ENCODE measurements around the gene FAM98B. TPM values are rescaled to one million over a fixed set of nuclear protein-coding genes. Genes with fewer than 3 reads are reported as not detected.

The FAM98B gene
- total and polyA plus RNA-seq, 9 of the 15 experiments (the other 6 are each of a cell fraction or from before 2014, with no cell fraction given): 3.1 to 42.0 (median 9.4) TPM

- TF ChIP-seq SUPT5H (IDR thresholded peaks at IDR 0.05) (no peak), ZNF239 (CRISPR knock-in tag; IDR thresholded peaks at IDR 0.05) (no peak)
Measured at GRCh38 chr15:38508647-38509046, 54.7 kb downstream of the FAM98B start (continued).

- in situ Hi-C loops (cut with MboI): no loop called here
- POLR2A ChIA-PET: interaction anchor here (0.6 to 4.2 kb wide), 3 partner anchors 10 to 145 kb away, joined by 3 to 25 read pairs (median 4); no protein-coding TSS in a partner anchor
- 60% methylated on average over 4 of the region's 4 CpGs for WGBS (ENCODE audit: insufficient coverage, low coverage, missing lambda C conversion rate)
- no peak for FAIRE-seq
- no peak overlapping the region for H3K27ac ChIP-seq (ENCODE audit: extremely low read depth, low read depth, low read length)
- no peaks in the 10 kb centered on the region for H3K9me1 ChIP-seq (ENCODE audit: control insufficient read depth, insufficient read depth, low read length)
- H4K20me1 ChIP-seq (replicated peaks; ENCODE audit: control insufficient read depth, insufficient read depth, low read length): no peaks in the 10 kb centered on the region
- no peaks in the 10 kb centered on the region for H3K27me3 ChIP-seq (ENCODE audit: control insufficient read depth in 2 of 2, insufficient read depth in 2 of 2, low read length in 2 of 2)
- ATAC-seq: peak; percentile 44
- no peaks in the 10 kb centered on the region for H3K36me3 ChIP-seq (ENCODE audit: control insufficient read depth, insufficient read depth, low read length)
- no TSS peak for BruUV-seq (replicated peaks)
- DNase-seq (ENCODE audit: extremely low read depth in 1 of 4, low spot score in 3 of 4): no peak
- intact Hi-C loops (cut with micrococcal nuclease): loop anchor here (5.0 kb wide), 1 partner anchor 67 kb away; no protein-coding TSS in a partner anchor
- H3K79me2 ChIP-seq (ENCODE audit: control insufficient read depth, insufficient read depth, low read length): no peaks in the 10 kb centered on the region
- H3K9ac ChIP-seq (ENCODE audit: insufficient read depth in 1 of 2, low read depth in 2 of 2, low read length in 2 of 2): no peak overlapping the region
- peaks cover 0 to 7% of the 10 kb centered on the region in 2 experiments; a peak in 2 of 5 replicates for H3K4me1 ChIP-seq (replicated peaks in 1 of 2; ENCODE audit: control insufficient read depth in 2 of 2, insufficient read depth in 2 of 2, low read length in 2 of 2)
- H3K9me3 ChIP-seq (replicated peaks; ENCODE audit: control insufficient read depth, insufficient read depth, low read depth, low read length): no peaks in the 10 kb centered on the region
- H3K4me3 ChIP-seq: no peak overlapping the region
- CTCF ChIA-PET (ENCODE audit: low intra/inter-chr PET ratio): no interaction called here
- no peak overlapping the region for H2AFZ ChIP-seq (ENCODE audit: low read depth, low read length)
- H3K4me2 ChIP-seq (ENCODE audit: insufficient read depth, low read length): no peak overlapping the region
- TF ChIP-seq KDM1A (IDR thresholded peaks at IDR 0.05) (no peak), LCOR (CRISPR knock-in tag; IDR thresholded peaks at IDR 0.05) (no peak), DDX20 (tag; IDR thresholded peaks at IDR 0.05; ENCODE audit: low read depth) (no peak), MCM2 (IDR thresholded peaks at IDR 0.05; ENCODE audit: low read depth) (no peak), CREB3L1 (IDR thresholded peaks at IDR 0.05; ENCODE audit: borderline replicate concordance, low read depth) (no peak), KLF1 (tag; IDR thresholded peaks at IDR 0.05) (no peak), MLX (CRISPR knock-in tag; conservative IDR thresholded peaks at IDR 0.05) (no peak), HEY1 (CRISPR knock-in tag; IDR thresholded peaks at IDR 0.05; ENCODE audit: borderline replicate concordance) (no peak), IRF9 (tag; IDR thresholded peaks at IDR 0.05) (no peak), ZNF609 (CRISPR knock-in tag; IDR thresholded peaks at IDR 0.05; ENCODE audit: borderline replicate concordance) (no peak), ZNF584 (CRISPR knock-in tag; IDR thresholded peaks at IDR 0.05; ENCODE audit: low read depth) (0 out of 2 replicates have a peak, but pooled peaks have one; percentile 58)
Measured at GRCh38 chr15:38509152-38509551, 55.2 kb downstream of the FAM98B start.
